Caco-2 (cell line): ENCODE measurements around the gene PTGES3. TPM values are rescaled to one million over a fixed set of nuclear protein-coding genes. Genes with fewer than 3 reads are reported as not detected.

Experiments used
- BruUV-seq: library from RNA; stranded (reverse); fragments of 400-500 nt; replicated peaks from 2 replicates; lab custom pipeline; 2021; lab: Mats Ljungman, UMichigan
- CTCF ChIA-PET: fragments of 300-600 bp; sonication (Branson Sonifier 250); formaldehyde crosslinking; loops from one replicate; lab custom pipeline; 2022; ENCODE audit warnings: antibody characterized with exemption; lab: Charles Lee
- POLR2A ChIA-PET: fragments of 300-600 bp; sonication (Branson Sonifier 250); formaldehyde crosslinking; loops from one replicate; lab custom pipeline; 2022; ENCODE audit warnings: antibody characterized with exemption; lab: Charles Lee
- DNase-seq, 2 experiments: peaks; one replicate each; pipeline versions ENCODE4 v3.0.0 to v3.0.0-alpha.2; 2020 to 2022
- H3K27me3 ChIP-seq: replicated peaks from 2 replicates; pipeline ENCODE4 v1.6.0; 2011; ENCODE audit warnings: low read length; ENCODE audit not compliant: control insufficient read depth, insufficient read depth
- H3K36me3 ChIP-seq: 2 replicates; pipeline ENCODE4 v1.5.1; 2011; ENCODE audit warnings: low read length; ENCODE audit not compliant: control insufficient read depth, insufficient read depth
- H3K4me1 ChIP-seq: fragments of 250-450 bp; sonication (Bioruptor Pico); 2 replicates; pipeline ENCODE4 v1.5.1; 2020; ENCODE audit warnings: mild to moderate bottlenecking
- H3K4me3 ChIP-seq: 2 replicates; pipeline ENCODE4 v1.5.1; 2011; ENCODE audit warnings: low read depth, mild to moderate bottlenecking, control low read depth, low read length
- H3K9me3 ChIP-seq: fragments of 250-450 bp; sonication (Bioruptor Pico); 2 replicates; pipeline ENCODE4 v1.5.1; 2020; ENCODE audit warnings: mild to moderate bottlenecking, moderate library complexity
- H3K27ac Mint-ChIP-seq: one replicate; pipeline ENCODE4 v1.8.0; 2022; ENCODE audit warnings: mixed read lengths; ENCODE audit not compliant: unreplicated experiment
- H3K27me3 Mint-ChIP-seq: one replicate; pipeline ENCODE4 v1.8.0; 2022; ENCODE audit warnings: mixed read lengths; ENCODE audit not compliant: insufficient read depth, unreplicated experiment
- H3K36me3 Mint-ChIP-seq: one replicate; pipeline ENCODE4 v1.8.0; 2022; ENCODE audit warnings: mild to moderate bottlenecking, mixed read lengths; ENCODE audit not compliant: insufficient read depth, unreplicated experiment
- H3K4me1 Mint-ChIP-seq: one replicate; pipeline ENCODE4 v1.8.0; 2022; ENCODE audit warnings: low read depth, mixed read lengths; ENCODE audit not compliant: unreplicated experiment
- H3K4me3 Mint-ChIP-seq: one replicate; pipeline ENCODE4 v1.8.0; 2022; ENCODE audit warnings: mild to moderate bottlenecking, moderate library complexity, mixed read lengths; ENCODE audit not compliant: unreplicated experiment
- H3K9me3 Mint-ChIP-seq: one replicate; pipeline ENCODE4 v1.8.0; 2022; ENCODE audit warnings: mixed read lengths; ENCODE audit not compliant: unreplicated experiment
- intact Hi-C: fragments of 100-400 bp; cut with micrococcal nuclease; formaldehyde crosslinking; loops from one replicate; pipeline ENCODE4 v1.10.0; 2022; ENCODE audit not compliant: unreplicated experiment
- total RNA-seq: library from RNA; stranded (reverse); gene quantifications from 2 replicates; pipeline ENCODE4 v1.2.3, GENCODE V29; 2022
- TF ChIP-seq, protein P1 (sequence below), 2 experiments: fragments of 200-600 bp in 1 of 2; IDR thresholded peaks; 1 replicate in 1 of 2; 2 replicates in 1 of 2; pipeline versions ENCODE4 v1.5.1 to v1.8.0; 2011 to 2022; ENCODE audit warnings: antibody characterized with exemption in 1 of 2, control low read depth in 1 of 2, inconsistent platforms in 1 of 2, low read depth in 1 of 2, low read length in 1 of 2, mild to moderate bottlenecking in 1 of 2, moderate library complexity in 1 of 2; ENCODE audit not compliant: insufficient read depth in 1 of 2, severe bottlenecking in 1 of 2, unreplicated experiment in 1 of 2

The PTGES3 gene
- total RNA-seq, 1 experiment from 2014 or later: 242 TPM

DNA sequence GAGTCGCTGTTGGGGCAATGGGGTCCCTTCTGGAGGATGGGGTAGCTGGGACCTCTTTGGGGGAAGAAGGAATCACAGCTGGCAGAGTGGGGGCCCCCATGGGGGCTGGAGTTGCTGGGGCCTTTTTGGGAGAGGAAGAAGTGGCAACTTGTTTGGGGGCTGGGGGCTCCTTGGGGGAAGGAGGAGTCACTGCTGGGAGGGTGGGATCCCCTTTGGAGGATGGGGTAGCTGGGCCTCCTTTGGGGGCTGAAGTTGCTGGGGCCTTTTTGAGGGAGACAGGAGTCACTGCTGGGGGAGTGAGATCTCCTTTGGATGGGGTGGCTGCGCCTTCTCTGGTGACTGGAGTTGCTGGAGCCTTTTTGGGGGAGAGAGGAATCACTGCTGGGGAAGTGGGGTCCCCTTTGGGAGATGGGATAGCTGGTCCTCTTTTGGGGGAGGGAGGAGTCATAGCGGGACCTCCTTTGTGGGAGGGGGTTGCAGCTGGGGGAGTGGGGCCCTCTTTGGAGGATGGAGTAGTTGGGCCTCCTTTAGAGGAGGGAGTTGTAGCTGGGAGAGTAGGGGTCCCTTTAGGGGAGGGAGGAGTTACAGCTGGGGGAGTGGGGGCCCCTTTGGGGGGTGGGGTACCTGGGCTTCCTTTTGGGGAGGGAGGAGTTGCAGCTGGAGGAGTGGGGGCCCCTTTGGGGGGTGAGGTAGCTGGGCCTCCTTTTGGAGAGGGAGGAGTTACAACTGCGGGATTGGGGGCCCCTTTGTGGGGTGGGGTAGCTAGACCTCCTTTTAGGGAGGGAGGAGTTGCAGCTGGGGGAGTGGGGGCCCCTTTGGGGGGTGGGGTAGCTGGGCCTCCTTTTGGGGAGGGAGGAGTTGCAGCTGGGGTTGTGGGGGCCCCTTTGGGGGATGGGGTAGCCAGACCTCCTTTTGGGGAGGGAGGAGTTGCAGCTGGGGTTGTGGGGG lies 29.1 kb upstream of the PTGES3 start:
- H3K4me1 ChIP-seq: peaks cover 19% of the 10 kb centered on the region
- CTCF ChIA-PET: no interaction called here
- Mint-ChIP-seq H3K9me3 (no peaks in the 10 kb centered on the region), H3K27ac (no peak overlapping the region), H3K4me1 (peaks cover 36% of the 10 kb centered on the region), H3K4me3 (no peak overlapping the region), H3K36me3 (peaks cover 89% of the 10 kb centered on the region), H3K27me3 (no peaks in the 10 kb centered on the region)
- POLR2A ChIA-PET: interaction anchor here (0.7 kb wide), 1 partner anchor 80 kb away, joined by 3 read pairs; no protein-coding TSS in a partner anchor
- H3K4me3 ChIP-seq: no peak overlapping the region
- intact Hi-C loops: no loop called here
- no peak for DNase-seq
- H3K36me3 ChIP-seq: peaks cover 1% of the 10 kb centered on the region
- no TSS peak for BruUV-seq
- H3K9me3 ChIP-seq: no peaks in the 10 kb centered on the region
- TF ChIP-seq, protein P1, sequence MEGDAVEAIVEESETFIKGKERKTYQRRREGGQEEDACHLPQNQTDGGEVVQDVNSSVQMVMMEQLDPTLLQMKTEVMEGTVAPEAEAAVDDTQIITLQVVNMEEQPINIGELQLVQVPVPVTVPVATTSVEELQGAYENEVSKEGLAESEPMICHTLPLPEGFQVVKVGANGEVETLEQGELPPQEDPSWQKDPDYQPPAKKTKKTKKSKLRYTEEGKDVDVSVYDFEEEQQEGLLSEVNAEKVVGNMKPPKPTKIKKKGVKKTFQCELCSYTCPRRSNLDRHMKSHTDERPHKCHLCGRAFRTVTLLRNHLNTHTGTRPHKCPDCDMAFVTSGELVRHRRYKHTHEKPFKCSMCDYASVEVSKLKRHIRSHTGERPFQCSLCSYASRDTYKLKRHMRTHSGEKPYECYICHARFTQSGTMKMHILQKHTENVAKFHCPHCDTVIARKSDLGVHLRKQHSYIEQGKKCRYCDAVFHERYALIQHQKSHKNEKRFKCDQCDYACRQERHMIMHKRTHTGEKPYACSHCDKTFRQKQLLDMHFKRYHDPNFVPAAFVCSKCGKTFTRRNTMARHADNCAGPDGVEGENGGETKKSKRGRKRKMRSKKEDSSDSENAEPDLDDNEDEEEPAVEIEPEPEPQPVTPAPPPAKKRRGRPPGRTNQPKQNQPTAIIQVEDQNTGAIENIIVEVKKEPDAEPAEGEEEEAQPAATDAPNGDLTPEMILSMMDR (IDR thresholded peaks at IDR 0.05; ENCODE audit: insufficient read depth in 1 of 2, low read depth in 1 of 2, low read length in 1 of 2, severe bottlenecking in 1 of 2, unreplicated experiment in 1 of 2): no peak
- no peaks in the 10 kb centered on the region for H3K27me3 ChIP-seq

- Histone ChIP-seq H3K36me3 (no peaks in the 10 kb centered on the region; the same call in none of the 2 replicates), H3K4me3 (no peak overlapping the region), H3K4me1 (peaks cover 12% of the 10 kb centered on the region), H3K27me3 (no peaks in the 10 kb centered on the region), H3K9me3 (no peaks in the 10 kb centered on the region)
- TF ChIP-seq, protein P1 (IDR thresholded peaks at IDR 0.05; ENCODE audit: insufficient read depth in 1 of 2, low read depth in 1 of 2, low read length in 1 of 2, severe bottlenecking in 1 of 2, unreplicated experiment in 1 of 2): no peak
- ChIA-PET POLR2A (no interaction called here), CTCF (no interaction called here)
- no peak for DNase-seq
- Mint-ChIP-seq H3K4me1 (peaks cover 28% of the 10 kb centered on the region), H3K27ac (peak overlapping the region; percentile 30), H3K27me3 (no peaks in the 10 kb centered on the region), H3K36me3 (peaks cover 90% of the 10 kb centered on the region), H3K4me3 (no peak overlapping the region), H3K9me3 (no peaks in the 10 kb centered on the region)
- no TSS peak for BruUV-seq
- intact Hi-C loops: no loop called here
Observed at GRCh38 chr12:56716458-56716857, 28.4 kb upstream of the PTGES3 start.

DNA sequence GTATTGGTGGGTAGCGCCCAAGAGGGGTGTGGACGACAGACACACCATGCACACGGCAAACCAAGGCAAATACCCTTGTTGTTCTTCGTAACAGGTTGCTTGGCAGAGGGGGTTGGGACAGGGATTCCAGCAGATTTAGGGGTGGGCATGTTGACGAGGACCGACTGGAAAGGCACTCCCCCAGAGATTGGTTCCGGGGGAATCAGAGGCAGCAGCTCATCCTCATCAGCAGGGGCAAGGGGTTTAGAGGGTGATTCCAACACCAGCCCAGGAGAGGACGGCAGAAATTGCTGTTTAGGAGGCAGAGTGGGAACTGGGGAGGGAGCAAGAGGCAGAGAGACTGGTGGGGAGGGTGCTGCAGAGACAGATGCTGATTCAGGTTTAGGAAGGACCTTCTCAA lies 27.7 kb upstream of the PTGES3 start:
- Histone ChIP-seq H3K9me3 (no peaks in the 10 kb centered on the region), H3K27me3 (no peaks in the 10 kb centered on the region), H3K4me1 (peaks cover 5% of the 10 kb centered on the region; the same call in 1 of the 2 replicates), H3K36me3 (no peaks in the 10 kb centered on the region; the same call in none of the 2 replicates), H3K4me3 (no peak overlapping the region)
- DNase-seq: no peak
- Mint-ChIP-seq H3K27ac (peak overlapping the region; percentile 30), H3K4me1 (peaks cover 22% of the 10 kb centered on the region), H3K27me3 (no peaks in the 10 kb centered on the region), H3K36me3 (peaks cover 90% of the 10 kb centered on the region), H3K4me3 (no peak overlapping the region), H3K9me3 (no peaks in the 10 kb centered on the region)
- no TSS peak for BruUV-seq
- POLR2A ChIA-PET: no interaction called here
- TF ChIP-seq, protein P1 (IDR thresholded peaks at IDR 0.05; ENCODE audit: insufficient read depth in 1 of 2, low read depth in 1 of 2, low read length in 1 of 2, severe bottlenecking in 1 of 2, unreplicated experiment in 1 of 2): no peak
- CTCF ChIA-PET: no interaction called here
- intact Hi-C loops: no loop called here
